Measurements from ENCODE around the gene TMEM18.

The TMEM18 gene

GRCh38 chr2:625415-626333, 51.5 kb downstream of the TMEM18 start:
- Histone ChIP-seq H2AFZ (ENCODE audit: low read length, unreplicated experiment) (no peak overlapping the region), H3K36me3 (ENCODE audit: insufficient read depth, low read length) (no peaks in the 10 kb centered on the region), H3K4me3 (ENCODE audit: low read depth, low read length) (no peak overlapping the region), H3K79me2 (ENCODE audit: control insufficient read depth, insufficient read depth, low read length, unreplicated experiment) (no peaks in the 10 kb centered on the region), H3K4me1 (ENCODE audit: control insufficient read depth, insufficient read depth, low read length, unreplicated experiment) (no peaks in the 10 kb centered on the region), H3K27ac (ENCODE audit: low read depth, low read length) (no peak overlapping the region), H3K27me3 (ENCODE audit: insufficient read depth, low read length) (no peaks in the 10 kb centered on the region)

GRCh38 chr2:624551-625347, 52.5 kb downstream of the TMEM18 start:
- Histone ChIP-seq H3K27me3 (ENCODE audit: insufficient read depth, low read length) (no peaks in the 10 kb centered on the region), H3K79me2 (ENCODE audit: control insufficient read depth, insufficient read depth, low read length, unreplicated experiment) (no peaks in the 10 kb centered on the region), H3K36me3 (ENCODE audit: insufficient read depth, low read length) (no peaks in the 10 kb centered on the region), H3K27ac (ENCODE audit: low read depth, low read length) (no peak overlapping the region), H2AFZ (ENCODE audit: low read length, unreplicated experiment) (no peak overlapping the region), H3K4me3 (ENCODE audit: low read depth, low read length) (no peak overlapping the region), H3K4me1 (ENCODE audit: control insufficient read depth, insufficient read depth, low read length, unreplicated experiment) (no peaks in the 10 kb centered on the region)

- no peaks in the 10 kb centered on the region for H3K27me3 ChIP-seq (ENCODE audit: insufficient read depth, low read length)
- H2AFZ ChIP-seq (ENCODE audit: low read length, unreplicated experiment): no peak overlapping the region
- H3K4me1 ChIP-seq (ENCODE audit: control insufficient read depth, insufficient read depth, low read length, unreplicated experiment): no peaks in the 10 kb centered on the region
- no peaks in the 10 kb centered on the region for H3K36me3 ChIP-seq (ENCODE audit: insufficient read depth, low read length)
- H3K27ac ChIP-seq (ENCODE audit: low read depth, low read length): no peak overlapping the region
- H3K79me2 ChIP-seq (ENCODE audit: control insufficient read depth, insufficient read depth, low read length, unreplicated experiment): no peaks in the 10 kb centered on the region
- no peak overlapping the region for H3K4me3 ChIP-seq (ENCODE audit: low read depth, low read length)
Measured at GRCh38 chr2:624096-624495, 53.1 kb downstream of the TMEM18 start.

- Histone ChIP-seq H3K27me3 (ENCODE audit: insufficient read depth, low read length) (no peaks in the 10 kb centered on the region), H3K27ac (ENCODE audit: low read depth, low read length) (no peak overlapping the region), H2AFZ (ENCODE audit: low read length, unreplicated experiment) (no peak overlapping the region), H3K36me3 (ENCODE audit: insufficient read depth, low read length) (no peaks in the 10 kb centered on the region), H3K4me3 (ENCODE audit: low read depth, low read length) (no peak overlapping the region), H3K4me1 (ENCODE audit: control insufficient read depth, insufficient read depth, low read length, unreplicated experiment) (no peaks in the 10 kb centered on the region), H3K79me2 (ENCODE audit: control insufficient read depth, insufficient read depth, low read length, unreplicated experiment) (no peaks in the 10 kb centered on the region)
Measured at GRCh38 chr2:623130-623922, 53.9 kb downstream of the TMEM18 start.

- no peaks in the 10 kb centered on the region for H3K27me3 ChIP-seq (ENCODE audit: insufficient read depth, low read length)
- H3K4me1 ChIP-seq (ENCODE audit: control insufficient read depth, insufficient read depth, low read length, unreplicated experiment): no peaks in the 10 kb centered on the region
Measured at GRCh38 chr2:622357-622756, 54.8 kb downstream of the TMEM18 start.

GRCh38 chr2:621303-622099, 55.7 kb downstream of the TMEM18 start:
- Histone ChIP-seq H2AFZ (ENCODE audit: low read length, unreplicated experiment) (no peak overlapping the region), H3K79me2 (ENCODE audit: control insufficient read depth, insufficient read depth, low read length, unreplicated experiment) (no peaks in the 10 kb centered on the region), H3K27me3 (ENCODE audit: insufficient read depth, low read length) (no peaks in the 10 kb centered on the region), H3K27ac (ENCODE audit: low read depth, low read length) (no peak overlapping the region), H3K4me1 (ENCODE audit: control insufficient read depth, insufficient read depth, low read length, unreplicated experiment) (no peaks in the 10 kb centered on the region), H3K36me3 (ENCODE audit: insufficient read depth, low read length) (no peaks in the 10 kb centered on the region), H3K4me3 (ENCODE audit: low read depth, low read length) (no peak overlapping the region)

More at GRCh38 chr2:622357-622756, 54.8 kb downstream of the TMEM18 start:
- Histone ChIP-seq H3K36me3 (ENCODE audit: insufficient read depth, low read length) (no peaks in the 10 kb centered on the region), H3K4me3 (ENCODE audit: low read depth, low read length) (no peak overlapping the region), H3K27ac (ENCODE audit: low read depth, low read length) (no peak overlapping the region), H2AFZ (ENCODE audit: low read length, unreplicated experiment) (no peak overlapping the region), H3K79me2 (ENCODE audit: control insufficient read depth, insufficient read depth, low read length, unreplicated experiment) (no peaks in the 10 kb centered on the region)

GRCh38 chr2:620471-621302, 56.5 kb downstream of the TMEM18 start:
- H3K36me3 ChIP-seq (ENCODE audit: insufficient read depth, low read length): no peaks in the 10 kb centered on the region
- H3K27me3 ChIP-seq (ENCODE audit: insufficient read depth, low read length): no peaks in the 10 kb centered on the region
- H3K4me3 ChIP-seq (ENCODE audit: low read depth, low read length): no peak overlapping the region
- H2AFZ ChIP-seq (ENCODE audit: low read length, unreplicated experiment): no peak overlapping the region
- H3K27ac ChIP-seq (ENCODE audit: low read depth, low read length): no peak overlapping the region
- H3K4me1 ChIP-seq (ENCODE audit: control insufficient read depth, insufficient read depth, low read length, unreplicated experiment): no peaks in the 10 kb centered on the region
- H3K79me2 ChIP-seq (ENCODE audit: control insufficient read depth, insufficient read depth, low read length, unreplicated experiment): no peaks in the 10 kb centered on the region

GRCh38 chr2:620004-620403, 57.2 kb downstream of the TMEM18 start:
- no peaks in the 10 kb centered on the region for H3K36me3 ChIP-seq (ENCODE audit: insufficient read depth, low read length)
- no peaks in the 10 kb centered on the region for H3K27me3 ChIP-seq (ENCODE audit: insufficient read depth, low read length)
- H3K4me3 ChIP-seq (ENCODE audit: low read depth, low read length): no peak overlapping the region
- no peaks in the 10 kb centered on the region for H3K4me1 ChIP-seq (ENCODE audit: control insufficient read depth, insufficient read depth, low read length, unreplicated experiment)
- no peak overlapping the region for H3K27ac ChIP-seq (ENCODE audit: low read depth, low read length)
- no peaks in the 10 kb centered on the region for H3K79me2 ChIP-seq (ENCODE audit: control insufficient read depth, insufficient read depth, low read length, unreplicated experiment)
- no peak overlapping the region for H2AFZ ChIP-seq (ENCODE audit: low read length, unreplicated experiment)

GRCh38 chr2:618422-618990, 58.7 kb downstream of the TMEM18 start:
- no peak overlapping the region for H3K27ac ChIP-seq (ENCODE audit: low read depth, low read length)
- H3K4me1 ChIP-seq (ENCODE audit: control insufficient read depth, insufficient read depth, low read length, unreplicated experiment): no peaks in the 10 kb centered on the region
- no peak overlapping the region for H3K4me3 ChIP-seq (ENCODE audit: low read depth, low read length)
- H3K27me3 ChIP-seq (ENCODE audit: insufficient read depth, low read length): no peaks in the 10 kb centered on the region
- H3K79me2 ChIP-seq (ENCODE audit: control insufficient read depth, insufficient read depth, low read length, unreplicated experiment): no peaks in the 10 kb centered on the region
- no peak overlapping the region for H2AFZ ChIP-seq (ENCODE audit: low read length, unreplicated experiment)
- no peaks in the 10 kb centered on the region for H3K36me3 ChIP-seq (ENCODE audit: insufficient read depth, low read length)

Data from ACC112 (cell line).